NCI-H2029 treated with DMSO at 0.1 percent for 48 hours (cell line): ENCODE results near the gene ABL1.
"Not testable (repeated sequence)": the region's sequence is repeated elsewhere in the genome, so short reads cannot be mapped to it uniquely, and the experiment has no call there.

Source experiments
- DNase-seq: peaks from one replicate; lab custom pipeline; 2025; lab: John Stamatoyannopoulos, UW

Gene ABL1

GRCh38 chr9:130903194-130904069 lies 68.4 kb downstream of the ABL1 start:
- no peak for DNase-seq

GRCh38 chr9:130904070-130905044 lies 69.3 kb downstream of the ABL1 start:
- DNase-seq = no peak

GRCh38 chr9:130905125-130905901 lies 70.3 kb downstream of the ABL1 start:
- no peak for DNase-seq

GRCh38 chr9:130905902-130906734 lies 71.1 kb downstream of the ABL1 start:
- no peak for DNase-seq

- DNase-seq = no peak
Measured at GRCh38 chr9:130906735-130907416, 71.8 kb downstream of the ABL1 start.

GRCh38 chr9:130908146-130908877 lies 73.3 kb downstream of the ABL1 start:
- DNase-seq = no peak

GRCh38 chr9:130908878-130909355 lies 73.9 kb downstream of the ABL1 start:
- no peak for DNase-seq

- DNase-seq = not testable (repeated sequence)
Measured at GRCh38 chr9:130910041-130910440, 75.0 kb downstream of the ABL1 start.

- not testable (repeated sequence) for DNase-seq
Measured at GRCh38 chr9:130910670-130911069, 75.6 kb downstream of the ABL1 start.

- DNase-seq = no peak
Measured at GRCh38 chr9:130911254-130912049, 76.4 kb downstream of the ABL1 start.

- no peak for DNase-seq
Measured at GRCh38 chr9:130912932-130913598, 78.0 kb downstream of the ABL1 start.

GRCh38 chr9:130913599-130914416 lies 78.8 kb downstream of the ABL1 start:
- no peak for DNase-seq

GRCh38 chr9:130914417-130915095 lies 79.5 kb downstream of the ABL1 start:
- no peak for DNase-seq

- no peak for DNase-seq
Measured at GRCh38 chr9:130915096-130915447, 80.0 kb downstream of the ABL1 start.

- no peak for DNase-seq
Measured at GRCh38 chr9:130917168-130917960, 82.3 kb downstream of the ABL1 start.
